Stimulated activated CD8-positive, alpha-beta memory T cell treated with anti-CD3 and anti-CD28 coated beads, Interleukin-4, amount 100 ng/mL, for 48 hours (primary cell): ENCODE results near the gene METTL1.

Experiments
- DNase-seq: peaks from one replicate; pipeline ENCODE4 v3.0.0-alpha.2; 2020

Gene METTL1

GRCh38 chr12:57751788-57752667 is 19.9 kb downstream of the METTL1 start, which contains the start of gene CDK4:
CDK4 (minus strand) TSS chr12:57752310; CDS start chr12:57751717, 593 bp downstream.
- DNase-seq: peak; percentile 98

GRCh38 chr12:57751432-57751787 is 20.5 kb downstream of the METTL1 start:
- no peak for DNase-seq

DNA sequence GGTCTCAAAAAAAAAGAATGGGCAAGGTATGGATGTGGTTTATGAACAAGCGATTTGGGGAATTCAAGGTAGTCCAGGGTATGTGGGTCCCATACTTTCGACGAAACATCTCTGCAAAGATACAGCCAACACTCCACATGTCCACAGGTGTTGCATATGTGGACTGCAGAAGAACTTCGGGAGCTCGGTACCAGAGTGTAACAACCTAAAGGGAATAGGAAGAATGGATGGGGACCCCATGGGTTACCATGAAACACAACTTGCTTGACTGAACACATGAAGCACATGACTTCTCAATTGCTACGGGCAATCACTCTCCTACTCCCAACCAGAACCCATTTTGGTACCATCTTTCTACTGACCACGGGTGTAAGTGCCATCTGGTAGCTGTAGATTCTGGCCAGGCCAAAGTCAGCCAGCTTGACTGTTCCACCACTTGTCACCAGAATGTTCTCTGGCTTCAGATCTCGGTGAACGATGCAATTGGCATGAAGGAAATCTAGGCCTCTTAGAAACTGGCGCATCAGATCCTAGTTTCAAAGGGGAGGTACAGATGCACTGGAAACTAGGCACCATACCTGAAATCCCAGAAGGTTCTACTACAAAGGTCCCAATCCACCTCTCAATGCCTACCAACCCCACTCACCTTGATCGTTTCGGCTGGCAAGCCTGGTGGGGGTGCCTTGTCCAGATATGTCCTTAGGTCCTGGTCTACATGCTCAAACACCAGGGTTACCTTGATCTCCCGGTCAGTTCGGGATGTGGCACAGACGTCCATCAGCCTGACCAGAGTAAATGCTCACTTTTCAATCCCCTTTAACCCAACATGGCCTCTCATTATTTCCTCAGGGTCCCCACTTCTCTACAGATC is 21.1 kb downstream of the METTL1 start:
- DNase-seq: no peak

DNA sequence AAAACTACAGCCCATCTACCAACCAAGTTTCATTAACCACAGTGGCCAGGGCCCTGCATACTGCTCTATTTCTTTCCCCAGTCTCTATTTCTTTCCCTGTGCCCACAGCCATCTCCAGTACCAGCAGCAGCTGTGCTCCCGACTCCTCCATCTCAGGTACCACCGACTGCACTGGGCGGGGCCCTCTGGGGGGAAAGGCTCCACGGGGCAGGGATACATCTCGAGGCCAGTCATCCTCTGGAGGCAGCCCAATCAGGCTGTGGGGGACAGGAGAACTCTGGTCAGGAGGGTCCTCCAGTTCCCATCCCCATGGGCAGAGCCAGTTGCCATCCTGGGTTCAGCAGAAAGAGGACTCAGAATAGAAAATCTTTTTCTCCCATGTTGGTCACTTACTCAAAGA is 22.8 kb downstream of the METTL1 start:
- no peak for DNase-seq

DNA sequence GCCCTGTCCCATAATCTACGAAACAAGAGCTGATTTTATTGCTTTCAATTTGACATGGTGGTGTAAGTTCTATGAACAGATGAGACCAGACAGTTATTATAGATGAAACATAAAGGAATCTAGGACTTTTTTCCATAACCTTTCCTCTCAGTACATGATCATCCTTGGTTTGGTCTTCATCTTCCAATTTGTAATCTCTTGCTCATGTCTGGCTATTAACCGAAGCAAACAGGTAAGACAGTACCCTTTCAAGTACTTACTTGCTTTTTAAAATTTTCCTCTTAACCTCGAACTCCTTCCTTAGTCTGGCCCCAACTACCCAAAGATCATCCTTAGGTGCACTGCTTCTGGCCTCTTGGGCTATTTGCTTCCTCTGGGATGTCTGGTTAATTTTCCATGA is 25.9 kb downstream of the METTL1 start:
- no peak for DNase-seq

DNA sequence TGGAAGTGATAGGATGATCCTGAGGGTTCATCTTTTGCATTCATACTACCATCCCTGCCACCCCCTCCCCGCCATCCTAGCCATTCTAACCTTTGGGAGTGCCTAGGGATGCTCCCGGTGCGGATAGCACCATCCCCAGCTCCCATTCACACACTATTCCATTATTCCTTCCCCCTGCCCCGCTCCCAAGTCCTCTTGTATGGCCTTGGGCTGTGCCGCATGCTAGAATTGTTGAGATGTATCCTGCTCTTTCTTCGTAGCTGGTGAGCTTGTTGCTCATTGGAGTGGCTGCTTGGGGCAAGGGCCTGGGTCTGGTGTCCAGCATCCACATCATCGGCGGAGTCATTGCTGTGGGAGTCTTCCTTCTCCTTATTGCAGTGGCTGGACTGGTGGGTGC is 26.4 kb downstream of the METTL1 start:
- no peak for DNase-seq

- peak; percentile 97 for DNase-seq
Measured at GRCh38 chr12:57744777-57745484, 27.0 kb downstream of the METTL1 start, which contains the start of gene TSPAN31. TSPAN31 (plus strand) TSS chr12:57745039; CDS start chr12:57745155, 116 bp downstream.

DNA sequence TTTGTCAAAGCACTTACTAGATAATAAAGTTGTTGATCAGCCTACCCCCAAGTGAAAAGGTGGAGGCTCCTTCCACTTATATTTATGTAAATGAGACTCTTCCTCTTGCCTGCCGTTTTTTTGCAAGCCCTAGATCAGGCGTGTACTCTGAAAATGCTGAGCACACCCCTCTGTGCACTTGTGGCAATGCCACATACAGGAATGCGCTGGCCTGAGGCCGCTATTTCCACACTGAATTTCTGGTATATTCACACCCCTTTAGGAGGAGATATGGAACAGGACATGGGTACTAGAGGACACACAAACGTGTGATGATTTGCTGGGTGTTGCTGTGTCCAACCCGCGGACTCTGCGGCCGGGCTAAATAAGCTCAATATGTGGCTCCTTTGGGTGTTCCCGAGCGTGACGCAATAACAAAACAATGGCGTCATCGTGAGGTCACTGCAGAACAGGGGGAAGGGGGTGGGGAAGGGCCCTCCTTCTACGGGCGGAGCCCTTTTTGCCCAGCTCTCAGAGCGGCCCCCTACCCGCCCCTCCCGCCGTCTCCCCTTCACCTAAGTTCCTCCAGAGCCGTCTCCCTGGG is 27.6 kb downstream of the METTL1 start:
- peak; percentile 90 for DNase-seq

GRCh38 chr12:57743769-57744168 is 28.1 kb downstream of the METTL1 start:
- no peak for DNase-seq

- DNase-seq: peak; percentile 84
Measured at GRCh38 chr12:57741844-57742738, 29.8 kb downstream of the METTL1 start.

DNA sequence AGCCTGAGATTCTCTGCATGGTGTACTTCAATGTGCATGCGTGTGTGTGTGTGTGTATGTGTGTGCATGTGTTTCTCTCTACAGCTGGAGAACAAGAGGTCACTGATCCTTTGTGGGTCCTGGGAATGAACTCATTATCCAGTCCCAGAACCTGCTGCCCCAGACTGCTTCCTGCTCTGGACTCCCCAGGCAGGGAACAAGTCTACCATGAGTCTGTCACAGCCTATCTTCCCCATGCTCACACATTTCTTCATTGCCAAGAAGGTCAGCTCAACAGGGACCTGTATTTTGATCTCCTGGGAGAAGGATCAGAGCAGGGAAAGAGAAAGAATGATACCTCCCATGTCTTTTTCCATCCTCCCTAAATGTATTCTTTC is 30.5 kb downstream of the METTL1 start:
- DNase-seq: no peak

DNA sequence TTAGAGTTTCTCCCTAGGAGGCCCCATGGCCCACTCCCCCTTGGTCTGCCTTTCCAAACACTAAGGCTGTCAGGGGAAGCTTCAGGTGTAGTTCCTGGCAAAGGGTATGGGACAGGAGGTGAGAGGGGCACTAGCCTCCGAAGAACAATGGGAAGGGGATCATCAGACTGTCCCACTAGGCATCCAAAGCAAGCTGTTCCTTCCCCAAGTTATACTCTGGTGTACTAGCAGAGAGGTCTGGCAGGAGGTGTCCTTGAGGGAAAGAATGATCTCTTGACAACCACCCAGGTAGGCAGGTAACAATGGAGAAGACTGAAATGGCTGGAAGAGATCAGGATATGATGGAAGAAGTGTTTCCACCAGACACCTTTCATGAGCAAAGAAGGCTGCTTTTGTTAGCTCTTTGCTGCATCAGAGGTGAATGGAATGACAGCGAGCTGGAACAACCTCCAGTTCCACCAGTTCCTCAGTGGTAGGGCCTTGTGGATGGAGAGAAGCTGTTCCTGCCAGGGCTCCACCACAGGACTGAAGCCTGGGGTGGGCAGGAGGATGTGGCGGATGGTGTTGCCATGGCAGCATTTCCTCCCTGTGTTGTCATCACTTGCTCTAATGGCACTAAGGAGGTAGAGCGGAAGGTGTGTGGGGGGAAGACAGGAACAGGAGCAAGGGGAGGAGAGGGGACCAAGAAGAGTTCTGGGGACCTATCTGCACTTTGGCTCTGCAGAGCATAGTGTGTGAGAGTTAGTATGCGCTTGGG is 31.1 kb downstream of the METTL1 start:
- peak; percentile 81 for DNase-seq

DNA sequence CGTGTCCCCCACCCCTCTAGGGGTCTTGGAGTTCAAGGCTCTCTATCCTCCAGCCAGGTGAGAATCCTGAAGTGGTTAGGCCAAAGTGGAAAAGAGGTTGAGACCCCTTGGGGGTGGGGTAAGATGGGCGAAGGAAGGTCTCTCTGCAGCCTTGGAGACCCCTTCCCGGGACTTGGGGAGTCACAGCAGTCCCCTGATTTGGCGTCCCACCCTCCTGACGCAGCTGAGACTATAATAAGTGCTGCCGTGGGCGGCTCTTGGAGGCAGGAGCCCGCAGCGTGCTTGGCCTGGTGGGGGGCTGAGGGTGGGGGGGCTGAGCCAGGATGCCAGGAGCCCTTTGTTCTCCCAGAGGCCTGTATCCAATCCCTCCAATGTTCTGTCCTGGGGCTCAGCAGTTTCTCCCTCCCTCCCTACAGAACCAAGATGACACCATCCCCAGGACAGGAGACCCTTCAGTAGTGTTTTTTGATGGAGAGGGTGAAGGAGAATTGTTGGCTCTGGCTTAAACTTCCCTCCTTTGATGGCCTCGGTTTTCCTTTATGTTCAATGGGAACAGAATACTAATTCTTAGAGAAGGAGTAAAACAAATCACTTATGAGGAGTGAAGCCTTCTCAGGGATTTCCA is 31.9 kb downstream of the METTL1 start:
- no peak for DNase-seq

DNA sequence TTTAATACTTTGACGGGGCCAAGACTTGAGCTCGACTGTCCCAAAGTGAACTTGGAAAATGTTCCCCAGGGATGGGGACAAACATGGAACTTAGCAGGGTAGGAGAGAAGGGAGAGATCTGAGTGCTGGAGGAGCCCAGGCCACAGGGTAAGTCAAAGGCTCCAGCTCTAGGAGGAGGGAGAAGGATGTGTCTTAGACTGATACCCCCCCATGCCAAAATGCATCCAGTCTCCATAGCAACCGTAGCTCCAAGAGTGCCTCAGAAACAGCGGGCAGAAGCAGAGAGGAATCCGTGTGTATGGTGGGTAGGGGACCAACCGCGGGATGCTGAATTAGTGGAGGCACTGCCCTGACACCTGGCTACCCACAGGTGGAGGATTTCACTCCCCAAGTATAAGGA is 32.5 kb downstream of the METTL1 start:
- DNase-seq: no peak

GRCh38 chr12:57738661-57739237 is 33.2 kb downstream of the METTL1 start, which contains the start of gene AGAP2:
AGAP2 (minus strand) TSS chr12:57738742; CDS start chr12:57738246, 496 bp downstream.
- no peak for DNase-seq

- no peak for DNase-seq
Measured at GRCh38 chr12:57737467-57738460, 34.1 kb downstream of the METTL1 start.

GRCh38 chr12:57736741-57737466 is 35.0 kb downstream of the METTL1 start:
- no peak for DNase-seq
